H9 (cell line): ENCODE data around the gene SERINC3. TPM values are rescaled to one million over a fixed set of nuclear protein-coding genes. Genes with fewer than 3 reads are reported as not detected.

Experiments used
- DNase-seq: peaks from one replicate; pipeline ENCODE4 v3.0.0-alpha.2; 2017
- H2AFZ ChIP-seq: one replicate; pipeline ENCODE4 v1.6.1; 2013; ENCODE audit warnings: mild to moderate bottlenecking, low read length, control low read depth, moderate library complexity
- H2AK5ac ChIP-seq: 2 replicates; pipeline ENCODE4 v1.6.1; 2013; ENCODE audit warnings: low read length, control low read depth, mixed read lengths; ENCODE audit not compliant: insufficient read length
- H2BK120ac ChIP-seq: one replicate; pipeline ENCODE4 v1.6.1; 2013; ENCODE audit warnings: low read depth, mild to moderate bottlenecking, low read length, control low read depth, inconsistent platforms; ENCODE audit not compliant: poor library complexity, severe bottlenecking
- H2BK12ac ChIP-seq: 2 replicates; pipeline ENCODE4 v1.6.1; 2013; ENCODE audit warnings: low read length, control low read depth, mixed read lengths, low read depth; ENCODE audit not compliant: insufficient read length
- H2BK15ac ChIP-seq: 2 replicates; pipeline ENCODE4 v1.6.1; 2013; ENCODE audit warnings: low read depth, low read length, control low read depth
- H2BK20ac ChIP-seq: one replicate; pipeline ENCODE4 v1.6.1; 2013; ENCODE audit warnings: low read depth, mild to moderate bottlenecking, low read length, control low read depth, inconsistent platforms; ENCODE audit not compliant: poor library complexity, severe bottlenecking
- H2BK5ac ChIP-seq: 2 replicates; pipeline ENCODE4 v1.6.1; 2013; ENCODE audit warnings: low read length, control low read depth, mixed read lengths; ENCODE audit not compliant: insufficient read length
- H3K14ac ChIP-seq: 2 replicates; pipeline ENCODE4 v1.6.1; 2013; ENCODE audit warnings: low read length, control low read depth; ENCODE audit not compliant: insufficient read depth
- H3K18ac ChIP-seq: 2 replicates; pipeline ENCODE4 v1.6.1; 2013; ENCODE audit warnings: low read depth, mild to moderate bottlenecking, mixed read lengths, low read length, control low read depth; ENCODE audit not compliant: insufficient read length
- H3K23ac ChIP-seq: 2 replicates; pipeline ENCODE4 v1.6.1; 2013; ENCODE audit warnings: low read length, control low read depth, mixed read lengths, low read depth; ENCODE audit not compliant: insufficient read length
- H3K23me2 ChIP-seq: 2 replicates; pipeline ENCODE4 v1.6.1; 2013; ENCODE audit warnings: low read depth, mild to moderate bottlenecking, mixed read lengths, low read length, control low read depth; ENCODE audit not compliant: insufficient read length, poor library complexity, severe bottlenecking
- H3K27ac ChIP-seq: 2 replicates; pipeline ENCODE4 v1.5.1; 2013; ENCODE audit warnings: low read length, control low read depth, mixed read lengths, low read depth; ENCODE audit not compliant: insufficient read length
- H3K27me3 ChIP-seq: 2 replicates; pipeline ENCODE4 v1.6.1; 2013; ENCODE audit warnings: low read length, control low read depth, inconsistent platforms; ENCODE audit not compliant: insufficient read depth
- H3K4ac ChIP-seq: 2 replicates; pipeline ENCODE4 v1.6.1; 2013; ENCODE audit warnings: low read depth, mild to moderate bottlenecking, control low read depth, inconsistent platforms, low read length, moderate library complexity
- H3K4me1 ChIP-seq: 2 replicates; pipeline ENCODE4 v1.6.1; 2013; ENCODE audit warnings: low read length, control low read depth, inconsistent platforms; ENCODE audit not compliant: insufficient read depth
- H3K4me2 ChIP-seq: 2 replicates; pipeline ENCODE4 v1.6.1; 2013; ENCODE audit warnings: low read length, control low read depth, mixed read lengths; ENCODE audit not compliant: insufficient read length, insufficient read depth
- H3K56ac ChIP-seq: 2 replicates; pipeline ENCODE4 v1.6.1; 2013; ENCODE audit warnings: low read depth, mild to moderate bottlenecking, mixed read lengths, low read length, control low read depth; ENCODE audit not compliant: insufficient read length
- H3K79me1 ChIP-seq: 2 replicates; pipeline ENCODE4 v1.6.1; 2013; ENCODE audit warnings: low read depth, mild to moderate bottlenecking, moderate library complexity, low read length, control low read depth, inconsistent platforms; ENCODE audit not compliant: insufficient read depth, poor library complexity, severe bottlenecking
- H3K79me2 ChIP-seq: 2 replicates; pipeline ENCODE4 v1.6.1; 2013; ENCODE audit warnings: low read length, control low read depth, inconsistent platforms; ENCODE audit not compliant: insufficient read depth
- H3K9ac ChIP-seq: 2 replicates; pipeline ENCODE4 v1.6.1; 2013; ENCODE audit warnings: low read length, control low read depth, mixed read lengths; ENCODE audit not compliant: insufficient read length; ENCODE audit errors: extremely low read depth
- H3K9me3 ChIP-seq: one replicate; pipeline ENCODE4 v1.6.1; 2013; ENCODE audit warnings: low read depth, low read length, inconsistent platforms; ENCODE audit not compliant: control insufficient read depth
- H3T11ph ChIP-seq: one replicate; pipeline ENCODE4 v1.6.1; 2013; ENCODE audit warnings: mild to moderate bottlenecking, low read length, control low read depth, inconsistent platforms
- H4K20me1 ChIP-seq: one replicate; pipeline ENCODE4 v1.6.1; 2013; ENCODE audit not compliant: control insufficient read depth, insufficient read length, insufficient read depth
- H4K5ac ChIP-seq: 2 replicates; pipeline ENCODE4 v1.6.1; 2013; ENCODE audit warnings: low read depth, mild to moderate bottlenecking, mixed read lengths, low read length, control low read depth; ENCODE audit not compliant: insufficient read length
- H4K8ac ChIP-seq: replicated peaks from 2 replicates; pipeline ENCODE4 v1.6.1; 2013; ENCODE audit warnings: low read length, control low read depth, mixed read lengths, low read depth; ENCODE audit not compliant: insufficient read length
- H4K91ac ChIP-seq: 2 replicates; pipeline ENCODE4 v1.6.1; 2013; ENCODE audit warnings: low read depth, mild to moderate bottlenecking, moderate library complexity, mixed read lengths, low read length, control low read depth; ENCODE audit not compliant: insufficient read length
- H3K27ac Mint-ChIP-seq, 3 experiments: 2 replicates in 2 of 3; 3 replicates in 1 of 3; pipeline ENCODE4 v1.8.0; 2020 to 2021; ENCODE audit warnings: mixed read lengths in 3 of 3, mild to moderate bottlenecking in 1 of 3, moderate library complexity in 1 of 3
- H3K27me3 Mint-ChIP-seq: 2 replicates; pipeline ENCODE4 v1.8.0; 2021; ENCODE audit warnings: low read depth, mild to moderate bottlenecking, moderate library complexity, mixed read lengths
- H3K36me3 Mint-ChIP-seq, 3 experiments: 2 replicates in 2 of 3; 3 replicates in 1 of 3; pipeline ENCODE4 v1.8.0; 2020 to 2021; ENCODE audit warnings: low read depth in 3 of 3, mixed read lengths in 3 of 3; ENCODE audit not compliant: insufficient read depth in 1 of 3
- H3K4me1 Mint-ChIP-seq, 2 experiments: 2 replicates each; pipeline ENCODE4 v1.8.0; 2020; ENCODE audit warnings: mixed read lengths in 2 of 2
- H3K4me3 Mint-ChIP-seq, 2 experiments: 2 replicates in 1 of 2; 3 replicates in 1 of 2; pipeline ENCODE4 v1.8.0; 2020 to 2021; ENCODE audit warnings: mild to moderate bottlenecking in 2 of 2, mixed read lengths in 2 of 2, moderate library complexity in 1 of 2
- H3K9me3 Mint-ChIP-seq, 2 experiments: 2 replicates in 1 of 2; 3 replicates in 1 of 2; pipeline ENCODE4 v1.8.0; 2020; ENCODE audit warnings: mild to moderate bottlenecking in 2 of 2, mixed read lengths in 2 of 2, moderate library complexity in 1 of 2
- whole genome bisulfite sequencing: extraction: QIAGEN DNeasy Blood & Tissue Kit; methylation state at CpG from one replicate; pipeline ENCODE4 v1.1.7; 2013; ENCODE audit warnings: missing lambda C conversion rate, low lambda C conversion rate, mixed read lengths; ENCODE audit not compliant: insufficient read length; ENCODE audit errors: extremely low coverage; 5-methylcytosine and 5-hydroxymethylcytosine counted together
- total RNA-seq: library from RNA; stranded (reverse); gene quantifications from 2 replicates; pipeline ENCODE4 v1.2.1, GENCODE V29; 2021
- TF ChIP-seq, protein P1 (sequence below): fragments of 200-600 bp; sonication (generic); conservative IDR thresholded peaks from 3 replicates; pipeline ENCODE4 v1.8.0; 2021; ENCODE audit warnings: antibody characterized with exemption, mild to moderate bottlenecking

The SERINC3 gene
- total RNA-seq, 1 experiment from 2014 or later = 41.5 TPM

DNA sequence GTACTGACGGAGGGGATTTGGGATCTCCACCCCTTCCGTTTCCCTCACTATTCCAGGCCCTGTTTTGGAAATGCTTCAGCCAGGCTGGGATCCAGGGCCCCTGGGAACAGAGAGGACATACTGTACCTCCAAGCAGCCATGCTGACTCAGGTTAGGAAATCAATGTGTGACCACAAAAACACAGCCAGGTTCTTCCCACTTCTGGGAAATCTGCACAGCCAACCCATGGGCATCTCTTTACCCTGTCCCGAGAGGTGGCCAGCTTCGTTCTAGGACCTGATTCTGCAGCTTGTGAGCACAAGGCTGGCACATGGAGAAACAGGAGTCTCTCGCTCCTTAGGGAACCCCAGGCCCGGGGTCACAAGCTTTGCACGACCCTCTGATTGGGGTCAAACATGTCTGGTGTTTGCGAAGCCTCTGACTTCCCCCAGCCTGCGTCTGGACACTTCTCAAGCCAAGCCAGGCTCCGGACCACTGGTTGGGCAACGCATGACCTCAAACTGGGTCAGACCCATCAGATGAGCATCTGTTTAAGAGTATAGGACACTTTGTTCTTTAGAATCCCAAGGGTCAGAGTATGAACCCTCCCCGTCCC, 54.5 kb downstream of the SERINC3 start:
- Histone ChIP-seq H3K27me3 (no peaks in the 10 kb centered on the region), H4K20me1 (no peaks in the 10 kb centered on the region), H3K23me2 (no peaks in the 10 kb centered on the region), H3K79me1 (no peaks in the 10 kb centered on the region), H3T11ph (no peak overlapping the region), H2AFZ (no peak overlapping the region), H3K9ac (no peak overlapping the region), H2AK5ac (no peak overlapping the region), H3K14ac (no peak overlapping the region), H4K8ac (no peak overlapping the region), H3K79me2 (no peaks in the 10 kb centered on the region), H2BK12ac (no peak overlapping the region), H2BK20ac (no peak overlapping the region), H2BK5ac (no peak overlapping the region), H2BK15ac (no peak overlapping the region), H3K4ac (no peak overlapping the region), H3K9me3 (no peaks in the 10 kb centered on the region), H3K27ac (no peak overlapping the region), H2BK120ac (no peak overlapping the region), H3K23ac (no peak overlapping the region), H4K91ac (no peak overlapping the region), H4K5ac (no peak overlapping the region), H3K4me2 (no peak overlapping the region), H3K18ac (no peak overlapping the region), H3K4me1 (no peaks in the 10 kb centered on the region), H3K56ac (no peak overlapping the region)
- no CpG with 5 or more reads among the region's 12 CpGs for WGBS
- Mint-ChIP-seq H3K4me1 (peaks cover 10 to 12% of the 10 kb centered on the region in 2 experiments; a peak in 3 of 4 replicates), H3K36me3 (no peaks in the 10 kb centered on the region), H3K27me3 (no peaks in the 10 kb centered on the region; the same call in 1 of the 2 replicates), H3K9me3 (no peaks in the 10 kb centered on the region), H3K27ac (no peak overlapping the region), H3K4me3 (no peak overlapping the region)
- TF ChIP-seq, protein P1, sequence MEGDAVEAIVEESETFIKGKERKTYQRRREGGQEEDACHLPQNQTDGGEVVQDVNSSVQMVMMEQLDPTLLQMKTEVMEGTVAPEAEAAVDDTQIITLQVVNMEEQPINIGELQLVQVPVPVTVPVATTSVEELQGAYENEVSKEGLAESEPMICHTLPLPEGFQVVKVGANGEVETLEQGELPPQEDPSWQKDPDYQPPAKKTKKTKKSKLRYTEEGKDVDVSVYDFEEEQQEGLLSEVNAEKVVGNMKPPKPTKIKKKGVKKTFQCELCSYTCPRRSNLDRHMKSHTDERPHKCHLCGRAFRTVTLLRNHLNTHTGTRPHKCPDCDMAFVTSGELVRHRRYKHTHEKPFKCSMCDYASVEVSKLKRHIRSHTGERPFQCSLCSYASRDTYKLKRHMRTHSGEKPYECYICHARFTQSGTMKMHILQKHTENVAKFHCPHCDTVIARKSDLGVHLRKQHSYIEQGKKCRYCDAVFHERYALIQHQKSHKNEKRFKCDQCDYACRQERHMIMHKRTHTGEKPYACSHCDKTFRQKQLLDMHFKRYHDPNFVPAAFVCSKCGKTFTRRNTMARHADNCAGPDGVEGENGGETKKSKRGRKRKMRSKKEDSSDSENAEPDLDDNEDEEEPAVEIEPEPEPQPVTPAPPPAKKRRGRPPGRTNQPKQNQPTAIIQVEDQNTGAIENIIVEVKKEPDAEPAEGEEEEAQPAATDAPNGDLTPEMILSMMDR = no peak
- DNase-seq = no peak
